Activated CD4-positive, alpha-beta T cell treated with anti-CD3 and anti-CD28 coated beads, Interleukin-2, Interleukin-4, amounts not matched to agents 100 ng/mL and 50 ng/mL, durations not matched to agents 16 hours and 8 hours (primary cell): ENCODE results near the gene RSL1D1.

Experiments
- DNase-seq: peaks from one replicate; pipeline ENCODE4 v3.0.0-alpha.2; 2020; ENCODE audit warnings: low spot score

Gene RSL1D1

GRCh38 chr16:11851294-11852091 is at the start of gene RSL1D1:
RSL1D1 (minus strand) TSS chr16:11851542; CDS start chr16:11851512, 30 bp downstream.
- DNase-seq: peak; percentile 95

- DNase-seq: no peak
Measured at GRCh38 chr16:11901091-11901490, 49.7 kb upstream of the RSL1D1 start.

- DNase-seq: no peak
Measured at GRCh38 chr16:11896486-11897176, 45.3 kb upstream of the RSL1D1 start.

GRCh38 chr16:11893571-11893970 is 42.2 kb upstream of the RSL1D1 start:
- DNase-seq: no peak

- no peak for DNase-seq
Measured at GRCh38 chr16:11892761-11893160, 41.4 kb upstream of the RSL1D1 start.

- DNase-seq: no peak
Measured at GRCh38 chr16:11890231-11890965, 39.1 kb upstream of the RSL1D1 start.

- DNase-seq: no peak
Measured at GRCh38 chr16:11886881-11887280, 35.5 kb upstream of the RSL1D1 start.

GRCh38 chr16:11884035-11884434 is 32.7 kb upstream of the RSL1D1 start:
- no peak for DNase-seq

- no peak for DNase-seq
Measured at GRCh38 chr16:11880007-11880406, 28.7 kb upstream of the RSL1D1 start.

GRCh38 chr16:11877374-11877773 is 26.0 kb upstream of the RSL1D1 start:
- DNase-seq: no peak

- DNase-seq: no peak
Measured at GRCh38 chr16:11876306-11876705, 25.0 kb upstream of the RSL1D1 start.

- DNase-seq: no peak
Measured at GRCh38 chr16:11875721-11876120, 24.4 kb upstream of the RSL1D1 start.

- no peak for DNase-seq
Measured at GRCh38 chr16:11871193-11871592, 19.9 kb upstream of the RSL1D1 start.

GRCh38 chr16:11870399-11870798 is 19.1 kb upstream of the RSL1D1 start:
- DNase-seq: no peak

- DNase-seq: no peak
Measured at GRCh38 chr16:11869353-11870228, 18.2 kb upstream of the RSL1D1 start.

GRCh38 chr16:11868412-11868980 is 17.2 kb upstream of the RSL1D1 start:
- DNase-seq: no peak

GRCh38 chr16:11862489-11862888 is 11.1 kb upstream of the RSL1D1 start:
- DNase-seq: no peak

GRCh38 chr16:11857161-11857560 is 5.8 kb upstream of the RSL1D1 start:
- no peak for DNase-seq

GRCh38 chr16:11852092-11852809 is 909 bp upstream of the RSL1D1 start:
- DNase-seq: no peak

GRCh38 chr16:11848842-11849241 is 2.5 kb downstream of the RSL1D1 start:
- DNase-seq: no peak

GRCh38 chr16:11844499-11844898 is 6.8 kb downstream of the RSL1D1 start:
- no peak for DNase-seq
